HG03432 (cell line): ENCODE results near the gene MYL6B.
"Not testable (repeated sequence)": the region's sequence is repeated elsewhere in the genome, so short reads cannot be mapped to it uniquely, and the experiment has no call there.

ENCODE experiments used
- ATAC-seq: cut with Tn5 transposase; IDR thresholded peaks from one replicate; pipeline ENCODE4 v1.9.1; 2021; ENCODE audit warnings: mild to moderate bottlenecking, moderate library complexity; ENCODE audit not compliant: unreplicated experiment

MYL6B gene

GRCh38 chr12:56152132-56152755 is at the start of gene MYL6B:
TSS of gene MYL6B (plus strand) at chr12:56152587. CDS start at chr12:56153919, 1,332 bp downstream.
- ATAC-seq, result peak; percentile 89

- ATAC-seq, result no peak
These were observed 49.7 kb upstream of the MYL6B start for GRCh38 chr12:56102683-56103065.

GRCh38 chr12:56103066-56103711 is 49.2 kb upstream of the MYL6B start:
- ATAC-seq, result no peak

GRCh38 chr12:56103823-56104108 is 48.6 kb upstream of the MYL6B start:
- no peak for ATAC-seq

- peak; percentile 96 for ATAC-seq
These were observed 48.1 kb upstream of the MYL6B start, which contains the start of gene PA2G4 for GRCh38 chr12:56104109-56104814. TSS of gene PA2G4 (plus strand) at chr12:56104559. CDS start at chr12:56104738, 179 bp downstream.

GRCh38 chr12:56104815-56105608 is 47.4 kb upstream of the MYL6B start:
- ATAC-seq, result peak; percentile 15

GRCh38 chr12:56105609-56105902 is 46.8 kb upstream of the MYL6B start:
- no peak for ATAC-seq

- no peak for ATAC-seq
These were observed 45.1 kb upstream of the MYL6B start for GRCh38 chr12:56107242-56107641.

- ATAC-seq, result no peak
These were observed 41.8 kb upstream of the MYL6B start for GRCh38 chr12:56110571-56110970.

GRCh38 chr12:56114084-56114483 is 38.3 kb upstream of the MYL6B start:
- no peak for ATAC-seq

- ATAC-seq, result no peak
These were observed 37.1 kb upstream of the MYL6B start for GRCh38 chr12:56115329-56115728.

GRCh38 chr12:56116267-56117081 is 35.9 kb upstream of the MYL6B start, which contains the start of gene RPL41:
TSS of gene RPL41 (plus strand) at chr12:56116633.
- peak; percentile 43 for ATAC-seq

- not testable (repeated sequence) for ATAC-seq
These were observed 35.2 kb upstream of the MYL6B start for GRCh38 chr12:56117082-56117706.

- ATAC-seq, result peak; percentile 76
These were observed 34.4 kb upstream of the MYL6B start, which contains the start of gene ZC3H10 for GRCh38 chr12:56117778-56118687. TSS of gene ZC3H10 (plus strand) at chr12:56118266. CDS start at chr12:56120563, 2,297 bp downstream.

- ATAC-seq, result peak; percentile 1
These were observed 33.6 kb upstream of the MYL6B start for GRCh38 chr12:56118688-56119357.

GRCh38 chr12:56119361-56119796 is 33.0 kb upstream of the MYL6B start:
- ATAC-seq, result no peak

GRCh38 chr12:56120158-56120846 is 32.1 kb upstream of the MYL6B start:
- no peak for ATAC-seq
